Lung (tissue), 12 donors: Measurements from ENCODE around the gene SLC13A5. TPM values are rescaled to one million over a fixed set of nuclear protein-coding genes. Genes with fewer than 3 reads are reported as not detected.

ENCODE experiments used
- ATAC-seq: fragments of 200-7000 bp; cut with Tn5 transposase; one replicate; pipeline ENCODE4 v1.9.1; 2020; ENCODE audit warnings: moderate number of reproducible peaks; ENCODE audit not compliant: insufficient read depth, low FRiP score
- DNase-seq, 3 donors: peaks; one replicate each; pipeline ENCODE4 v3.0.0-alpha.2; 2013 to 2017
- H3K27ac ChIP-seq, 2 donors: one replicate each; pipeline ENCODE4 v1.5.1; 2013; ENCODE audit warnings: mild to moderate bottlenecking in 2 of 2, moderate library complexity in 2 of 2, control low read depth in 1 of 2, inconsistent platforms in 1 of 2, low read depth in 1 of 2, low read length in 1 of 2
- H3K27me3 ChIP-seq, 3 donors: one replicate each; pipeline ENCODE4 v1.5.1; 2013; ENCODE audit warnings: low read length in 2 of 3; ENCODE audit not compliant: control insufficient read depth in 3 of 3, insufficient read depth in 3 of 3
- H3K36me3 ChIP-seq, 4 donors: one replicate each; pipeline ENCODE4 v1.5.1; 2013; ENCODE audit warnings: low read length in 4 of 4, mild to moderate bottlenecking in 1 of 4, moderate library complexity in 1 of 4; ENCODE audit not compliant: control insufficient read depth in 4 of 4, insufficient read depth in 4 of 4
- H3K4me1 ChIP-seq, 5 donors: one replicate each; pipeline ENCODE4 v1.5.1; 2013; ENCODE audit warnings: low read length in 5 of 5, mild to moderate bottlenecking in 2 of 5, moderate library complexity in 1 of 5; ENCODE audit not compliant: control insufficient read depth in 5 of 5, insufficient read depth in 5 of 5
- H3K4me3 ChIP-seq: one replicate; pipeline ENCODE4 v1.5.1; 2013; ENCODE audit warnings: mild to moderate bottlenecking, control low read depth, moderate library complexity
- H3K9ac ChIP-seq, 2 donors: one replicate each; pipeline ENCODE4 v1.5.1; 2013; ENCODE audit warnings: low read length in 2 of 2, control low read depth in 1 of 2; ENCODE audit not compliant: insufficient read depth in 1 of 2
- H3K9me3 ChIP-seq, 4 donors: one replicate each; pipeline ENCODE4 v1.5.1; 2013; ENCODE audit warnings: low read length in 3 of 4, mild to moderate bottlenecking in 1 of 4, moderate library complexity in 1 of 4; ENCODE audit not compliant: control insufficient read depth in 4 of 4, insufficient read depth in 3 of 4
- WGBS, 2 donors: extraction: QIAGEN DNeasy Blood & Tissue Kit; methylation state at CpG; one replicate each; pipeline ENCODE4 v1.1.7; 2013; 5-methylcytosine and 5-hydroxymethylcytosine counted together
- polyA plus RNA-seq, 2 donors: library from polyadenylated mRNA; stranded (reverse); fragments of 200-250 nt; gene quantifications; one replicate each; pipeline ENCODE4 v1.2.1, GENCODE V29; 2013
- total RNA-seq, 2 donors: library from RNA; depleted of rRNA in 1 of 2; stranded (reverse); fragments of >200 nt in 1 of 2; gene quantifications; one replicate each; pipeline ENCODE4 v1.2.1, GENCODE V29; 2014 to 2021
- TF ChIP-seq, protein P1 (sequence below): IDR thresholded peaks from 2 replicates; pipeline ENCODE4 v1.5.1; 2012; ENCODE audit warnings: mild to moderate bottlenecking; ENCODE audit errors: control extremely low read depth, extremely low read depth
- donor health status: control.
- donor health status: control.
- donor health status: Bipolar disorder and iron deficiency.
- donor health status: healthy.
- donor health status: DM: yes; HTN: yes; CAD: no.

The SLC13A5 gene
- total and polyA plus RNA-seq, 4 donors: 0.18 TPM; not detected in 3

DNA sequence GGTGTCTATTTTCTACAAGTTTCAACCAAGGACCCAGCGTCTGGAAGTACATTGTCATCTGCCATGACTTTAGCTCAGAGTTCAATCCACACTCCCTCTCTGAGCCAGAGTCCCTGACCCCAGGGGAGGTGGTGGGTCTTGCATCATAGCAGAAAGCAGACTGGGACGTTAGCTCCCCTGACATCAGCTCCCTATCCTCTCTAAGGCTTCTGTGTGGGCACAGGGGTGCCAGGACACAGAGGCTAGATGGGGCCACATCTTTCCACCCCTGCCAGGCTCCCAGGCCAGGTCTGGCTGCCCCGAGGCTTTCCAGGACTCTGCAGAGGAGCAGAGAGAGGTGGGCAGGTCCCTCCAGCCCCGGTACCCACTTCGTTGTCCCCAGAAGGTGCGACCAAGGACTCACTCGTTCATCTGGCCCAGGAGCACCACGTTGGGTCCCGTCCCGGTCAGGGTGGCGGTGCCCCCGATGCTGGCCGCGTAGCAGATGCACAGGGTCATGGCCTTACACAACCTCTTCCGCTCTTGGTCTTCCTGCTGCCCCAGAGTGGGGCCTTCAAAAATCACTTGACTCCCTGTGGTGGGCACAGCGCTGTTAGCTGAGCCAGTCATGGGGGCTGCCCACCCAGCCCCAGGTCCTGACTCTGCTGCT is 10.5 kb downstream of the SLC13A5 start:
- 88% methylated on average over 16 of the region's 16 CpGs for WGBS, 2 donors

DNA sequence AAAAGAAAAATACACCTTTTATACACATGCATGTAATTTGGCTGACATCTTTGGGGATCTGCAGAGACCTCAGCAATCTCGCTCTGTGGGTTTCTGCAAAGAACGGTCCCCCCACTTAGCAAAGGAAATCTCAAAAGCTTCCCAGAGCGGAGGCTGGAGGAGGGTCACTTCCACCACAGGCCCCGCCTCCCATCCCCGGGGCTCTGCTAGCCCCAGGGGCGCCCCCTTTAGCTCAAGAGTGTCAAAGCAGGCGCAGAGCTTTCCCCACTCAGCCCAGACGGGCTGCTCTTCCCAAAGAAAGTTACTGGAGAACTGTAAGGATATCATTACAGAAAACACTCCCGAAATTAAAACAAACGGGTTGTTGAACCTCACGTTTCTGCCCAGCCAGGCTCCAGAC is 11.4 kb downstream of the SLC13A5 start:
- 15 to 23% methylated on average over 11 of the region's 11 CpGs for WGBS, 2 donors
- peak in 2 of 3 donors; percentile 13 to 30 for DNase-seq
- peaks cover 0 to 3% (median 0%) of the 10 kb centered on the region in 3 donors for H3K27me3 ChIP-seq

More for the DNA sequence above, 10.5 kb downstream of the SLC13A5 start:
- Histone ChIP-seq H3K36me3 (no peaks in the 10 kb centered on the region), H3K9me3 (peaks cover 0 to 2% (median 0%) of the 10 kb centered on the region in 4 donors), H3K4me1 (peaks cover 0 to 5% (median 0%) of the 10 kb centered on the region in 5 donors), H3K9ac (no peak overlapping the region), H3K4me3 (no peak overlapping the region), H3K27ac (no peak overlapping the region), H3K27me3 (peaks cover 0 to 3% (median 0%) of the 10 kb centered on the region in 3 donors)
- ATAC-seq: no peak
- no peak for DNase-seq
- TF ChIP-seq, protein P1, sequence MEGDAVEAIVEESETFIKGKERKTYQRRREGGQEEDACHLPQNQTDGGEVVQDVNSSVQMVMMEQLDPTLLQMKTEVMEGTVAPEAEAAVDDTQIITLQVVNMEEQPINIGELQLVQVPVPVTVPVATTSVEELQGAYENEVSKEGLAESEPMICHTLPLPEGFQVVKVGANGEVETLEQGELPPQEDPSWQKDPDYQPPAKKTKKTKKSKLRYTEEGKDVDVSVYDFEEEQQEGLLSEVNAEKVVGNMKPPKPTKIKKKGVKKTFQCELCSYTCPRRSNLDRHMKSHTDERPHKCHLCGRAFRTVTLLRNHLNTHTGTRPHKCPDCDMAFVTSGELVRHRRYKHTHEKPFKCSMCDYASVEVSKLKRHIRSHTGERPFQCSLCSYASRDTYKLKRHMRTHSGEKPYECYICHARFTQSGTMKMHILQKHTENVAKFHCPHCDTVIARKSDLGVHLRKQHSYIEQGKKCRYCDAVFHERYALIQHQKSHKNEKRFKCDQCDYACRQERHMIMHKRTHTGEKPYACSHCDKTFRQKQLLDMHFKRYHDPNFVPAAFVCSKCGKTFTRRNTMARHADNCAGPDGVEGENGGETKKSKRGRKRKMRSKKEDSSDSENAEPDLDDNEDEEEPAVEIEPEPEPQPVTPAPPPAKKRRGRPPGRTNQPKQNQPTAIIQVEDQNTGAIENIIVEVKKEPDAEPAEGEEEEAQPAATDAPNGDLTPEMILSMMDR: no peak

GRCh38 chr17:6700948-6701307 is 12.2 kb downstream of the SLC13A5 start:
- no peak overlapping the region for H3K9ac ChIP-seq
- H3K27me3 ChIP-seq: peaks cover 0 to 3% (median 0%) of the 10 kb centered on the region in 3 donors
- no peak for DNase-seq
- 77 to 82% methylated on average over 8 of the region's 8 CpGs for WGBS, 2 donors
- H3K4me1 ChIP-seq: peaks cover 0 to 5% (median 0%) of the 10 kb centered on the region in 5 donors
- TF ChIP-seq, protein P1: no peak
- H3K27ac ChIP-seq: no peak overlapping the region
- no peak overlapping the region for H3K4me3 ChIP-seq
- no peaks in the 10 kb centered on the region for H3K36me3 ChIP-seq
- no peak for ATAC-seq
- peaks cover 0 to 2% (median 0%) of the 10 kb centered on the region in 4 donors for H3K9me3 ChIP-seq

More for the DNA sequence above, 11.4 kb downstream of the SLC13A5 start:
- H3K36me3 ChIP-seq: no peaks in the 10 kb centered on the region
- TF ChIP-seq, protein P1: no peak
- no peak overlapping the region for H3K27ac ChIP-seq
- H3K9ac ChIP-seq: no peak overlapping the region
- H3K4me3 ChIP-seq: no peak overlapping the region
- peaks cover 0 to 5% (median 0%) of the 10 kb centered on the region in 5 donors for H3K4me1 ChIP-seq
- H3K9me3 ChIP-seq: peaks cover 0 to 2% (median 0%) of the 10 kb centered on the region in 4 donors
- no peak for ATAC-seq
